Measurements from ENCODE around the gene PBX1.

GRCh38 chr1:164664127-164664526 is 105.1 kb downstream of the PBX1 start:
- TF ChIP-seq POLR2AphosphoS5 (IDR thresholded peaks at IDR 0.05) (no peak), POLR2A (IDR thresholded peaks at IDR 0.05) (no peak)

All from breast epithelium (tissue), 3 donors.